Mammary epithelial cell (primary cell): Measurements from ENCODE around the gene ATP6V1D.

Source experiments
- EZH2 ChIP-seq: IDR thresholded peaks from 2 replicates; pipeline ENCODE4 v1.6.1; 2012; ENCODE audit warnings: low read length, inconsistent platforms, borderline replicate concordance
- TF ChIP-seq, protein P1 (sequence below), 2 donors: IDR thresholded peaks in 1 of 2; conservative IDR thresholded peaks in 1 of 2; 2 replicates each; pipeline ENCODE4 v1.5.1; 2011 to 2012; ENCODE audit warnings: inconsistent platforms in 2 of 2, low read length in 2 of 2, mild to moderate bottlenecking in 2 of 2, control low read depth in 1 of 2, low read depth in 1 of 2; ENCODE audit not compliant: insufficient read depth in 1 of 2; ENCODE audit errors: extremely low read depth in 1 of 2

DNA sequence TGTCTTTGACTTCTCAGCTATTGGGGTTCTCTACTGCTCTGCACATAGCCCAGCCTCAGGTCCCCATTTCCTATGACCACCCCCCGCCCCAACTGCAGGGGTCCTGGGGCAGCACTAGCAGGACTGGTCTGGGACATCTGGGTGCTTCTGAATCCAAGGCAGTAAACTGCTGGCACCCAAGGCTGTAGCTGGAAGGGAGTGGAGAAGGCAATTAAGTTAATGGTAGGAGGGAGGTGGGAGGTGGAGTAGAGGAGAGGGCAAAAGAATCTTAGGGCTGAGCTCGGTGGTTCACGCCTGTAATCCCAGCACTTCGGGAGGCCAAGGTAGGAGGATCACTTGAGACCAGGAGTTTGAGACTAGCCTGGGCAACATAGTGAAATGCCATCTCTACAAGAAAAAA, 40.8 kb upstream of the ATP6V1D start:
- TF ChIP-seq, protein P1, sequence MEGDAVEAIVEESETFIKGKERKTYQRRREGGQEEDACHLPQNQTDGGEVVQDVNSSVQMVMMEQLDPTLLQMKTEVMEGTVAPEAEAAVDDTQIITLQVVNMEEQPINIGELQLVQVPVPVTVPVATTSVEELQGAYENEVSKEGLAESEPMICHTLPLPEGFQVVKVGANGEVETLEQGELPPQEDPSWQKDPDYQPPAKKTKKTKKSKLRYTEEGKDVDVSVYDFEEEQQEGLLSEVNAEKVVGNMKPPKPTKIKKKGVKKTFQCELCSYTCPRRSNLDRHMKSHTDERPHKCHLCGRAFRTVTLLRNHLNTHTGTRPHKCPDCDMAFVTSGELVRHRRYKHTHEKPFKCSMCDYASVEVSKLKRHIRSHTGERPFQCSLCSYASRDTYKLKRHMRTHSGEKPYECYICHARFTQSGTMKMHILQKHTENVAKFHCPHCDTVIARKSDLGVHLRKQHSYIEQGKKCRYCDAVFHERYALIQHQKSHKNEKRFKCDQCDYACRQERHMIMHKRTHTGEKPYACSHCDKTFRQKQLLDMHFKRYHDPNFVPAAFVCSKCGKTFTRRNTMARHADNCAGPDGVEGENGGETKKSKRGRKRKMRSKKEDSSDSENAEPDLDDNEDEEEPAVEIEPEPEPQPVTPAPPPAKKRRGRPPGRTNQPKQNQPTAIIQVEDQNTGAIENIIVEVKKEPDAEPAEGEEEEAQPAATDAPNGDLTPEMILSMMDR (conservative IDR thresholded peaks at IDR 0.05 in 1 of 2, IDR thresholded peaks at IDR 0.05 in 1 of 2; ENCODE audit: extremely low read depth in 1 of 2, insufficient read depth in 1 of 2, low read depth in 1 of 2, low read length in 2 of 2) = no peak
- TF ChIP-seq EZH2 = no peak
